Erythroblast (primary cell): ENCODE results near the gene WDFY3.

Experiments used
- GATA1 ChIP-seq: IDR thresholded peaks from 2 replicates; pipeline ENCODE4 v1.6.1; 2011; ENCODE audit warnings: low read depth, mild to moderate bottlenecking, control low read depth, low read length, moderate library complexity
- POLR2A ChIP-seq: IDR thresholded peaks from 2 replicates; pipeline ENCODE4 v1.6.1; 2011; ENCODE audit warnings: mild to moderate bottlenecking, low read length

DNA sequence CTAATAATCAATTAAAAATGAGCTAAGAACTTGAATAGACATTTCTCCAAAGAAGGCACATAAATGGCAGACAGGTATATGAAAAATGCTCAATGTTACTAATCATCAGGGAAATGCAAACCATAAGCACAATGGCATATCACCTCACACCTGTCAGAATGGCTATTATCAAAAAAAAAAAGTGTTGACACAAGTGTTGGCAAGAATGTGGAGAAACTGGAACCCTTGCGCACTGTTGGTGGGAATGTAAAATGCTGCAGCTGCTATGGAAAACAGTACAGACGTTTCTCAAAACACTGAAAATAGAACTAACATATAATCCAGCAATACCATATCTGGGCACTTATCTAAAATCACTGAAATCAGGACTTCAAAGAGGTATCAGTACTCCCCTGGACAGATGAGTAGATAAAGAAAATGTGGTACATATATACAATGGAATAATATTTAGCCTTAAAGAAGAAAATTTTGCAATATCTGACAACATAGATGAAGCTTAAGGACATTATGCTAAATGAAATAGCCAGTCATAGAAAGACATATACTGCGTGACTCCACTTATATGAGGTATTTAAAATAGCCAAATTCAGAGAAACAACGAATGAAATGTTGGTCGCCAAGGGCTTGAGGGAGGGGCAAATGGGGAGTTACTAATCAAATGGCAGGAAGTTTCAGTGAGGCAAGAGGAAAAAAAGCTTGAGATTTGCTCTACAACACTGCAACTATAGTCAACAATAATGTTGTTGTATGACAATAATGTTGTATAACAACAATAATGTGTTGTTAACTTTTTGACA lies 175.5 kb downstream of the WDFY3 start:
- TF ChIP-seq POLR2A: no peak
- TF ChIP-seq GATA1: no peak
